AG04450 (cell line): ENCODE results near the gene COL13A1. TPM values are rescaled to one million over a fixed set of nuclear protein-coding genes. Genes with fewer than 3 reads are reported as not detected.

Source experiments
- CTCF ChIA-PET: fragments of 300-600, 350-600 bp; formaldehyde crosslinking; extraction: SDS; loops from one replicate; lab custom pipeline; 2022; ENCODE audit warnings: antibody characterized with exemption, inconsistent platforms; lab: Charles Lee
- POLR2A ChIA-PET: fragments of 350-600 bp; formaldehyde crosslinking; extraction: SDS; loops from one replicate; lab custom pipeline; 2021; ENCODE audit warnings: antibody characterized with exemption, inconsistent platforms; lab: Yijun Ruan, JAX
- DNase-seq: peaks from one replicate; pipeline ENCODE4 v3.0.0-alpha.2; 2011; ENCODE audit warnings: low read depth, low spot score
- H3K27ac ChIP-seq: one replicate; pipeline ENCODE4 v1.5.1; 2012; ENCODE audit warnings: low read depth, low read length, control low read depth
- H3K27me3 ChIP-seq: one replicate; pipeline ENCODE4 v1.6.0; 2012; ENCODE audit warnings: low read length; ENCODE audit not compliant: control insufficient read depth, insufficient read depth
- H3K4me3 ChIP-seq: 2 replicates; pipeline ENCODE4 v1.5.1; 2011; ENCODE audit warnings: mild to moderate bottlenecking, low read depth, low read length, control low read depth
- H3K9me3 ChIP-seq: 2 replicates; pipeline ENCODE4 v1.5.1; 2012; ENCODE audit warnings: low read length; ENCODE audit not compliant: control insufficient read depth, insufficient read depth
- CTCF ChIP-seq: IDR thresholded peaks from 2 replicates; pipeline ENCODE4 v1.5.1; 2011; ENCODE audit warnings: low read depth, low read length, control low read depth, inconsistent platforms
- polyA plus RNA-seq: library from polyadenylated mRNA; depleted of rRNA; stranded (reverse); fragments of >200 nt; gene quantifications from 2 replicates; pipeline ENCODE4 v1.2.3, GENCODE V29; 2011

COL13A1 gene
- polyA plus RNA-seq, 1 experiment = 13.1 TPM

DNA sequence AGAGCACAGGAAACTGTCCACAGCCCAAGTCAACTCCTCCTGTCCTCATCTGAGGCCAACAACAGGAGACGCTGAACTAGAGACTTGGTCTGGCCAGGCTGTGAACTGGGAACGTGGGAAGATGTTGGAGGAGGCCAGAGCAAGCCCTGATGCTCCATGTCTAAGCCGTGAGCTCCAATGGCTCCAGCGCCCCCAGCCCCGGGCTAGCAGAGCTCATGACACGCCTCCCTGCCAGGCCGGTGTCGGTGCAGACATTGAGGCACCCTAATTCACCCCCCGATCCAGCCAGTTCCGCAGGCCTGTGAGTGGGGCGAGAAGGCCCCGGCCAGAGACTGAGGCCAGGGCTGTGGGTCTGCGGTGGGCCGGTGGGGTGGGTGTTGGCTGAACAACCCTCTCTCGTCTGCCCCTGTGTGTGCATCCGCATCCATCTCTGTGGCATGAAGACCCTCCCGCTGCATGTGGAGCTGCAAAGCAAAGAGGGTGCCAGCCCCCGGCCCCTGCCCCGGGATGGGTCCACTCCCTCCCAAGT lies 141.7 kb downstream of the COL13A1 start:
- POLR2A ChIA-PET = no interaction called here
- peaks cover 11% of the 10 kb centered on the region for H3K9me3 ChIP-seq
- H3K27ac ChIP-seq = no peak overlapping the region
- no peak for TF ChIP-seq CTCF
- no peak for DNase-seq
- no peaks in the 10 kb centered on the region for H3K27me3 ChIP-seq
- CTCF ChIA-PET = no interaction called here
- H3K4me3 ChIP-seq = no peak overlapping the region

DNA sequence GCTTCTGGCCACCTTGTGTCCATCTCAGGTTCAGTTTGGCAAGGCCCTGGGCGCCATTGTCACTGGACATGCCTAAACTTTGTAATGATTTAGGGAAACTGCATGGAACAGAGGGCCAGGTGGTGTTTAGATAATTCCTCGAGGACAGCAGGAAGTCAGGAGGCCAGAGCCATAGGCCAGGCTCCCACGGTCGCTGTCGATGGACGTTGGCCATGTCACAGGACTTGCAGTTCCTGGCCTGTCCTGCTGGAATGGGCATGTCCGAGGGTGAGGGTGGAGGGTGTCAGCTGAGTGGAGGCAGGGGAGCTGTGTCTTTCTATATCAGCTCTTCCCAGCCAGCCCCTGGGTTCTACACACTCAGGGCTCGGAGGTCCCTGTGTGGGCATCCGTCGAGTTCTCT lies 143.1 kb downstream of the COL13A1 start:
- POLR2A ChIA-PET = no interaction called here

GRCh38 chr10:69948261-69948660 lies 146.6 kb downstream of the COL13A1 start:
- no peaks in the 10 kb centered on the region for H3K9me3 ChIP-seq
- no peak overlapping the region for H3K27ac ChIP-seq
- no peak overlapping the region for H3K4me3 ChIP-seq
- DNase-seq = no peak
- ChIA-PET POLR2A (no interaction called here), CTCF (no interaction called here)
- no peak for TF ChIP-seq CTCF
- no peaks in the 10 kb centered on the region for H3K27me3 ChIP-seq

More for the DNA sequence above, 143.1 kb downstream of the COL13A1 start:
- no peak overlapping the region for H3K4me3 ChIP-seq
- no peak overlapping the region for H3K27ac ChIP-seq
- CTCF ChIA-PET = no interaction called here
- TF ChIP-seq CTCF = no peak
- DNase-seq = no peak
- no peaks in the 10 kb centered on the region for H3K27me3 ChIP-seq
- peaks cover 11% of the 10 kb centered on the region for H3K9me3 ChIP-seq

- ChIA-PET POLR2A (interaction anchor here (0.6 kb wide), 1 partner anchor 140 kb away, joined by 3 read pairs; no protein-coding TSS in a partner anchor), CTCF (interaction anchor here (0.9 to 1.4 kb wide), 3 partner anchors 8 to 103 kb away, joined by 3 to 5 read pairs (median 3); no protein-coding TSS in a partner anchor)
- TF ChIP-seq CTCF = no peak
Measured at GRCh38 chr10:69949770-69950169, 148.1 kb downstream of the COL13A1 start.

DNA sequence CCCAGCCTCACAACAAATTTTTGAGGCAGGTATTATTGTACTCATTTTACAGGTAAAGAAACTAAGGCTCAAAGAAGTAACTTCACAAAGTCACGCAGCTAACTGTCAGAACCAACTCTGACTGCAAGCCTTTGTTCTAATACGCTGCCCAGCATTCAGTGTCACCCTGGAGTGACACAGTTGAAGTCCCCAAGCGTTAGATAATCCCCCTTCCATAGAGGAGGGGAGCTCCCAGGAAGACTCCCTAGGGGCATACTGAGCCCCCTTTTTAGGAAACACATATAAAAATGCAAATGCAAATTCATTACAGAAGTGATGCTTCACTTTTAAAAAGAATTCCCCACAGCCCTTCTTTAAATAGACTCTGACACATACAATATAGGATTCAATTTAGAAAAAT lies 150.0 kb downstream of the COL13A1 start:
- ChIA-PET CTCF (interaction anchor here (1.6 kb wide), 1 partner anchor 8 kb away, joined by 3 read pairs; no protein-coding TSS in a partner anchor), POLR2A (no interaction called here)
- no peak for DNase-seq
- Histone ChIP-seq H3K27ac (no peak overlapping the region), H3K9me3 (no peaks in the 10 kb centered on the region), H3K4me3 (no peak overlapping the region), H3K27me3 (no peaks in the 10 kb centered on the region)
- TF ChIP-seq CTCF = no peak

More at GRCh38 chr10:69949770-69950169, 148.1 kb downstream of the COL13A1 start:
- no peak for DNase-seq
- Histone ChIP-seq H3K27ac (no peak overlapping the region), H3K4me3 (no peak overlapping the region), H3K27me3 (no peaks in the 10 kb centered on the region), H3K9me3 (no peaks in the 10 kb centered on the region)
